SJCRH30 (cell line): ENCODE data around the gene COASY. TPM values are rescaled to one million over a fixed set of nuclear protein-coding genes. Genes with fewer than 3 reads are reported as not detected.

Experiments
- DNase-seq, 2 experiments: peaks; one replicate each; pipeline ENCODE4 v3.0.0-alpha.2; 2015 to 2020
- H3K27ac ChIP-seq: fragments of 250-450 bp; sonication (Bioruptor Pico); 2 replicates; pipeline ENCODE4 v1.5.1; 2020; ENCODE audit warnings: mild to moderate bottlenecking, moderate library complexity
- H3K27me3 ChIP-seq: fragments of 250-450 bp; sonication (Bioruptor Pico); 2 replicates; pipeline ENCODE4 v1.5.1; 2020; ENCODE audit warnings: mild to moderate bottlenecking, moderate library complexity
- H3K36me3 ChIP-seq: fragments of 250-450 bp; sonication (Bioruptor Pico); 2 replicates; pipeline ENCODE4 v1.5.1; 2020; ENCODE audit warnings: mild to moderate bottlenecking, moderate library complexity
- H3K4me1 ChIP-seq: fragments of 250-450 bp; sonication (Bioruptor Pico); 2 replicates; pipeline ENCODE4 v1.5.1; 2020; ENCODE audit warnings: mild to moderate bottlenecking, moderate library complexity
- H3K4me3 ChIP-seq: fragments of 250-450 bp; sonication (Bioruptor Pico); 2 replicates; pipeline ENCODE4 v1.5.1; 2020; ENCODE audit warnings: mild to moderate bottlenecking, moderate library complexity
- H3K9me3 ChIP-seq: fragments of 250-450 bp; sonication (Bioruptor Pico); replicated peaks from 2 replicates; pipeline ENCODE4 v1.5.1; 2020; ENCODE audit warnings: mild to moderate bottlenecking, moderate library complexity
- total RNA-seq: library from RNA; depleted of rRNA; stranded (reverse); fragments of >200 nt; shearing (Covaris generic); gene quantifications from 2 replicates; pipeline ENCODE4 v1.2.3, GENCODE V29; 2014

The COASY gene
- total RNA-seq, 1 experiment from 2014 or later, result 36.3 TPM

GRCh38 chr17:42522263-42522790 lies 39.6 kb upstream of the COASY start:
- Histone ChIP-seq H3K4me3 (no peak overlapping the region), H3K4me1 (peaks cover 42% of the 10 kb centered on the region), H3K36me3 (no peaks in the 10 kb centered on the region), H3K27me3 (no peaks in the 10 kb centered on the region), H3K9me3 (no peaks in the 10 kb centered on the region), H3K27ac (no peak overlapping the region)
- DNase-seq, result no peak

- no peaks in the 10 kb centered on the region for H3K9me3 ChIP-seq
- H3K36me3 ChIP-seq, result no peaks in the 10 kb centered on the region
- peaks cover 37% of the 10 kb centered on the region for H3K4me1 ChIP-seq
- DNase-seq, result no peak
- H3K27me3 ChIP-seq, result no peaks in the 10 kb centered on the region
- H3K4me3 ChIP-seq, result no peak overlapping the region
- no peak overlapping the region for H3K27ac ChIP-seq
Measured at GRCh38 chr17:42522798-42523278, 39.1 kb upstream of the COASY start.

- peaks cover 13% of the 10 kb centered on the region for H3K4me1 ChIP-seq
- H3K27me3 ChIP-seq, result no peaks in the 10 kb centered on the region
- no peaks in the 10 kb centered on the region for H3K9me3 ChIP-seq
- H3K27ac ChIP-seq, result no peak overlapping the region
- no peak overlapping the region for H3K4me3 ChIP-seq
- no peak for DNase-seq
- H3K36me3 ChIP-seq, result no peaks in the 10 kb centered on the region
Measured at GRCh38 chr17:42525221-42525620, 36.7 kb upstream of the COASY start.

GRCh38 chr17:42526031-42526444 lies 35.9 kb upstream of the COASY start:
- peaks cover 8% of the 10 kb centered on the region for H3K4me1 ChIP-seq
- DNase-seq, result no peak
- no peaks in the 10 kb centered on the region for H3K27me3 ChIP-seq
- no peak overlapping the region for H3K27ac ChIP-seq
- H3K36me3 ChIP-seq, result no peaks in the 10 kb centered on the region
- H3K9me3 ChIP-seq, result no peaks in the 10 kb centered on the region
- H3K4me3 ChIP-seq, result no peak overlapping the region

GRCh38 chr17:42527932-42528331 lies 34.0 kb upstream of the COASY start:
- H3K4me3 ChIP-seq, result no peak overlapping the region
- no peak for DNase-seq
- H3K27me3 ChIP-seq, result no peaks in the 10 kb centered on the region
- no peaks in the 10 kb centered on the region for H3K36me3 ChIP-seq
- no peaks in the 10 kb centered on the region for H3K9me3 ChIP-seq
- no peak overlapping the region for H3K27ac ChIP-seq
- 0 out of 2 replicates have a peak, but pooled peaks cover 2% of the 10 kb centered on the region for H3K4me1 ChIP-seq

- Histone ChIP-seq H3K27ac (no peak overlapping the region), H3K9me3 (no peaks in the 10 kb centered on the region), H3K36me3 (no peaks in the 10 kb centered on the region), H3K4me3 (no peak overlapping the region), H3K4me1 (0 out of 2 replicates have a peak, but pooled peaks cover 2% of the 10 kb centered on the region), H3K27me3 (no peaks in the 10 kb centered on the region)
- DNase-seq, result no peak
Measured at GRCh38 chr17:42529061-42529460, 32.9 kb upstream of the COASY start.

- Histone ChIP-seq H3K27me3 (no peaks in the 10 kb centered on the region), H3K4me1 (peaks cover 11% of the 10 kb centered on the region), H3K27ac (no peak overlapping the region), H3K9me3 (no peaks in the 10 kb centered on the region), H3K36me3 (no peaks in the 10 kb centered on the region), H3K4me3 (no peak overlapping the region)
- DNase-seq, result no peak
Measured at GRCh38 chr17:42530952-42531454, 30.9 kb upstream of the COASY start.

GRCh38 chr17:42531455-42532354 lies 30.2 kb upstream of the COASY start:
- H3K27ac ChIP-seq, result no peak overlapping the region

GRCh38 chr17:42535155-42536047 lies 26.5 kb upstream of the COASY start:
- no peak for DNase-seq
- H3K36me3 ChIP-seq, result no peaks in the 10 kb centered on the region
- peak overlapping the region; percentile 64 for H3K27ac ChIP-seq
- H3K27me3 ChIP-seq, result no peaks in the 10 kb centered on the region
- peak overlapping the region; percentile 63 for H3K4me3 ChIP-seq
- H3K4me1 ChIP-seq, result peaks cover 16% of the 10 kb centered on the region
- no peaks in the 10 kb centered on the region for H3K9me3 ChIP-seq

More at GRCh38 chr17:42531455-42532354, 30.2 kb upstream of the COASY start:
- Histone ChIP-seq H3K36me3 (no peaks in the 10 kb centered on the region), H3K4me3 (peak overlapping the region; percentile 41), H3K9me3 (no peaks in the 10 kb centered on the region), H3K4me1 (peaks cover 11% of the 10 kb centered on the region), H3K27me3 (no peaks in the 10 kb centered on the region)
- no peak for DNase-seq

GRCh38 chr17:42536048-42536371 lies 25.9 kb upstream of the COASY start, which contains the start of gene NAGLU:
TSS of gene NAGLU (plus strand) at chr17:42536241. CDS start at chr17:42536273, 32 bp downstream.
- peak within 1 kb of the TSS; percentile 98 for H3K27ac ChIP-seq
- H3K27me3 ChIP-seq, result no peaks in the 10 kb centered on the region
- peak within 1 kb of the TSS; percentile 63 for H3K4me3 ChIP-seq
- no peaks in the 10 kb centered on the region for H3K36me3 ChIP-seq
- peaks cover 15% of the 10 kb centered on the region for H3K4me1 ChIP-seq
- DNase-seq, result peak; percentile 97 to 98
- no peaks in the 10 kb centered on the region for H3K9me3 ChIP-seq

GRCh38 chr17:42536372-42537155 lies 25.4 kb upstream of the COASY start:
- Histone ChIP-seq H3K27me3 (no peaks in the 10 kb centered on the region), H3K36me3 (peaks cover 3% of the 10 kb centered on the region; the same call in 1 of the 2 replicates), H3K4me3 (peak overlapping the region; percentile 63), H3K9me3 (no peaks in the 10 kb centered on the region), H3K27ac (peak overlapping the region; percentile 98), H3K4me1 (peaks cover 15% of the 10 kb centered on the region)
- DNase-seq, result peak; percentile 96 to 97

- Histone ChIP-seq H3K4me1 (peaks cover 15% of the 10 kb centered on the region), H3K36me3 (peaks cover 3% of the 10 kb centered on the region; the same call in 1 of the 2 replicates), H3K9me3 (no peaks in the 10 kb centered on the region), H3K27me3 (no peaks in the 10 kb centered on the region), H3K27ac (peak overlapping the region; percentile 98), H3K4me3 (peak overlapping the region; percentile 63)
- no peak for DNase-seq
Measured at GRCh38 chr17:42537156-42537805, 24.7 kb upstream of the COASY start.

GRCh38 chr17:42537826-42538451 lies 24.0 kb upstream of the COASY start:
- Histone ChIP-seq H3K27ac (peak overlapping the region; percentile 98), H3K4me1 (peaks cover 15% of the 10 kb centered on the region), H3K9me3 (no peaks in the 10 kb centered on the region), H3K36me3 (peaks cover 5% of the 10 kb centered on the region; the same call in 1 of the 2 replicates), H3K4me3 (no peak overlapping the region), H3K27me3 (no peaks in the 10 kb centered on the region)
- DNase-seq, result no peak
